NOMO-1 (cell line): Measurements from ENCODE around the gene TYW5.

Source experiments
- DNase-seq, 2 experiments: peaks; one replicate each; lab custom pipeline; 2025; ENCODE audit not compliant: unreplicated experiment in 2 of 2; lab: John Stamatoyannopoulos, UW

Gene TYW5

DNA sequence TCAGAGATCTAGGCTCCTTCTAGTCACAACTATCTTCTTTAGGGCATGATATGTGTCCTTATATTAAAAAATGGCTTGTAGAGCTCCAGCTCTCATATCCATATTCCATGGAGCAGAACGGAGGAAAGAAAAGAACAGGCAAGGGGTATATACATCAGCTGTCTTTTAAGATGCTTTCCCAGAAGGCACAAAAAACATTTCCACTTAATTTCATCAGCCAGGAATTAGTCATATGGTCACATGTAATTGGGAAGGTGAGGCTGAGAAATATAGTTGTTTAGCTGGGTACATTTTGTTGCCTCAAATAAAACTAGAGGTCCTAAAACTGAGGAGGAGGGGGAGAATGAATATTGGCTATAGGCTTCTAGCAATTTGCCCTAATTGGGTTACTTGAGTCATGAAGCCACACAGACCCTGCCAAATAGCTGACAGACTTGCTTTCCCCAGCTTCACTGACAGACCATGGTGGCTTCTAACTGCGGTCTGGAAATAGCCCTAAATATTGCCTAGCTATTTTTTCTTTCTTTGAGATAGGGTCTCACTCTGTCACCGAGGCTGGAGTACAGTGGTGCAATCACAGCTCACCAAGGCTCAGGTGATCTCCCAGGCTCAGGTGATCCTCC, 20.1 kb upstream of the TYW5 start:
- no peak for DNase-seq

- peak in 1 of 2 experiments; percentile 12 for DNase-seq
Observed at GRCh38 chr2:199973703-199974102, 18.4 kb upstream of the TYW5 start.

- no peak for DNase-seq
Observed at GRCh38 chr2:199972088-199972626, 16.9 kb upstream of the TYW5 start.

- DNase-seq = no peak
Observed at GRCh38 chr2:199968126-199968525, 12.8 kb upstream of the TYW5 start.

DNA sequence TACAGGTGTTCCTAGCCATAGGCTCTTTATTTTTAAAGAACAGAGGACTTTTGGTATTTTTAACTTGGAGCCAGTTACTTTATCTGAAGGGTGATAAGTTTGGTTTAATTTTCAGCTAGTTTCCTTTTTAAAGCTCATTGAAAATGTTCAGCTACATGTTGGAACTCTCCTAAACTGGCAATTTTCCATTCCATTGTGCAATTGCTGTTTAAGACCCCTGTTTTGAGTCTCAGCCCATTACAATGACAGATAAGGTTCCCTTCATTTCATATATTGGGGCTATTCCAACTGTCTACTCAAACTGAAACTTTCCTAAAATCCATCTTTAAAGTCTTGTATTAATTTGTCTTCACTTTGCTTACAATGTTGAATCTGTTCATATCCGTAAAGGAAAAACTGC, 11.7 kb upstream of the TYW5 start:
- DNase-seq = no peak

DNA sequence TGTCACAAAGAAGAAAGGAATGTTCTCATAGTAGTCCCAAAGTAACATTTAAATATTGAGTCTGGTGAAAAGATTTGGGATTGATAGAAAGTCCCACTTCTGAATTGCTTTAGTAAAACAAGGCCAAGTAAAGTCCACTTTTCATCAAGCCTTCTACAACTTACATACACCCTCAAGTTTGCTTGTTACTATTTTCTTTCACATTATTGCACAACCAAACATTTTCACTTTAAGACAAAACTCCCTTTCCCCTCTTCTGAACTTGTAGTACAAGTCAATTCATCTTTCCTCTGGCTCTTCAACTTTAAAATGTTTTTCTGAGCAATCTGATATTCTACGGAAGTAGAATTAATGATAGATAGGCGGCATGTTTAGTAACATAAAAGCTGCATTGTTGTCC, 11.1 kb upstream of the TYW5 start:
- DNase-seq = no peak

GRCh38 chr2:199962203-199962602, 6.9 kb upstream of the TYW5 start:
- no peak for DNase-seq

DNA sequence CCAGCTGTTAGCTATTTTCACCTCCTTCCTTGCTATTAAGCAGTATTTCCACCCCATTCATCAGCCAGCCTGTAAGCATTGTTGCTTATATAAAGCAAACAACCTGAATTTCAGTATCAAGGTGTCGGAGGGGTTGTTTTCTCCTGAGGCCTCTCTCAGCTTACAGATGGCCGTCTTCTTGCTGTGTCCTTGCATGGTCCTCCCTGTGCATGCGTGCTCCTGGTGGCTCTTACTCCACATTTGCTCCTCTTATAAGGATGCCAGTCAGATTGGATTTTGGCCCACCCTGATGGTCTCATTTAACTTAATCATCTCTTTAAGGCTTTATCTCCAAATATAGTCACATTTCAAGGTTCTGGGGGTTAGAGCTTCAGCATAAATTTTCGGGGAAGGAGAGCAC, 2.7 kb upstream of the TYW5 start:
- no peak for DNase-seq

GRCh38 chr2:199956062-199956380, 730 bp upstream of the TYW5 start:
- no peak for DNase-seq

DNA sequence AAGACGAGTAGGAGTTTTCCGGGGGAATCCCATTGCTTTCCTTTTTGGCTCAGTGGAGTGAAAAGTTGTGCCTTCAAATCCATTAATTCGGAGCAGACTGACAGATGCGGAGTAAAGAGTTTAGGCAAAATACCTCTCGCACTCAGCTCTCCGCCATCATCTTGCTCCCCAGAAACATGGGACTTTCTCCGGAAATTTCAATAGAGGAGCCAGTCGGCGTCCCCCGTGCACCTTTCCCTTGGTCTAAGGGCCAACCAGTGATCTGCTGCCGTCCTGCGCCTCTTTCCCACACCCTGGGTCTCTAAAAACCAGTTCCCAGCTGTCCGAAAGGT, 318 bp downstream of the TYW5 start:
- peak in 1 of 2 experiments; percentile 66 for DNase-seq

GRCh38 chr2:199951023-199951422, 4.3 kb downstream of the TYW5 start:
- no peak for DNase-seq

DNA sequence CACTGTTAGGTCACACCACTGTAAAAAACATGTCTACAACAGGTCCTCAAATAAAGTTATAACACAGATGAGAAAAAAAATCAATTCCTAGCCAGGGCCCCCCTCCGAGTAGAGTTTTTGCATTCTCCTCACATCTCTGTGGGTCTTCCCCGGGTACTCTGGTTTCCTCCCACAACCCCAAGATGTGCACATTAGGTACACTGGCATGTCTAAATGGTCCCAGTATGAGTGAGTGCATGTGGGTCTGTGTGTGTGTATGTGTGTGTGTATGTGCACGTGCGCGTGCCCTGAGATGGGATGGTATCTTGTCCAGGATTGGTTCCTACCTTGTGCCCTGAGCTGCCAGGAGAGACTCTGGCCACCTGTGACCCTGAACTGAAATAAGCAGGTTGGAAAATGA, 4.9 kb downstream of the TYW5 start:
- DNase-seq = no peak

- DNase-seq = no peak
Observed at GRCh38 chr2:199946836-199947235, 8.5 kb downstream of the TYW5 start.

GRCh38 chr2:199946196-199946595, 9.1 kb downstream of the TYW5 start:
- no peak for DNase-seq

DNA sequence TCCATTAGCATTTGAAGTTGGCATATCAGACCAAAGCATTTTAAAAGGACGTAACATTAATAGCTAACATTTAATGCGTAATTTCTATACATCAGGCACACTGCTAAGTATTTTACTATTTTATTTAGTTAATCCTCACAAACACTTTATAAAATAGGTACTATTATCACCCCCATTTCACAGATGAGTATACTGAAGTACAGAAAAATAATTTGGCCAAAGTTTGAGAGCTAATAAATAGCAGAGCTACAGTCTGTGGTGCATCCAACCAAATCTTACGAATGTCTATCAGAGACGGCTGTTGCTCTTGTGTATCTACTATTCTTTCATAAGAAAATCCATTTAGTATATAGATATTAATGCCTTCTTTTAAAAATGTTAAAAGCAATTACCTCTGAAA, 11.9 kb downstream of the TYW5 start:
- DNase-seq = no peak

DNA sequence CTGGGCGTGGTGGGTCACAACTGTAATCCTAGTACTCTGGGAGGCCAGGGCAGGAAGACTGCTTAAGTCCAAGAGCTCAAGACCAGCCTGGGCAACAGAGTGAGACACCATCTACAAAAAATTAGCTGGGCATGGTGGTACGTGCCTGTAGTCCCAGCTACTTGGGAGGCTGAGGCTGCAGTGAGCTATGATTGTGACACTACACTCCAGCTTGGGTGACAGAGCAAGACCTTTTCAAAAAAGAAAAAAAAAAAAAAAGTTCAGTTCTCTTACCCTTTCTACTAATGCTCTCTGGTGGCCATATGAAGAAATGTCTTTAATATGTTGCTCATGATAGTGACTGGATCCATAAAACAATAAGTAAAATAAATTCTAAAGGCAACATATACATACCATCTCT, 14.9 kb downstream of the TYW5 start:
- DNase-seq = peak; percentile 49 to 64

DNA sequence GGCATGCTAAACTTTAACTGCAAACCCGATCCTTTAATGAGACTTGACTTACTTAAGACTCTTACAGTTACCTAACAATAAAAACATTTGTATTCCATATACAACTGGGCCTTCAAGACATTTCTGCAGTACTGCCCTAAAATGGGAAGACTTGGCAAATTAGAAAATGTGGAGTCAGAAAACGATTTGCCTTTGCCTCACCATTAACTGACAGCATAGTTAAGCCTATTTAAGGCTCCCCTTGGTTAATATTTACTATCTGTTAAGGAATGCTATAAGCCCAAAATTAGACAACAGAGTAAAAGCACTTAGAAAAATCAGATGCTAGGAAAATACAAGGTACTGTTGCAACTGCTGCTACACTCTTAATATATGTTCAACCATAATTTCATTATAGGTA, 18.7 kb downstream of the TYW5 start:
- no peak for DNase-seq

DNA sequence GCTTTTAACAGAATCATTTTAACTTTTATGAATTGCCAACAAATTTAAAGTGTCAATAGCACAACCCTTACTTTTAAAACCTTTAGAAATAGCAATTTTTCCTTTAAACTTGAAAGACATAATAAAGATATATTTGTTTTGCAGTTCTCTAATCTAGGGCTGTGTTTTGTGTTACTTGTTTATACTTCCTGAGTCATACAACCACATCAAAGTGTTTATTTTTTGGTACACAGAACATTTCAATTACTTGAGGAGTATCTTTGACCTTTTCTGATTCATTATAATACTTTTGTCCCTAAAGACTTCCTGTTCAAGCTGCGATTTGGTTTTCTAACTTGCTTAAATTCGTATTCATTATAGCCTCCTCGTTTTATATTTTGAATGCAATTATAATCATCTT, 21.8 kb downstream of the TYW5 start:
- DNase-seq = no peak

DNA sequence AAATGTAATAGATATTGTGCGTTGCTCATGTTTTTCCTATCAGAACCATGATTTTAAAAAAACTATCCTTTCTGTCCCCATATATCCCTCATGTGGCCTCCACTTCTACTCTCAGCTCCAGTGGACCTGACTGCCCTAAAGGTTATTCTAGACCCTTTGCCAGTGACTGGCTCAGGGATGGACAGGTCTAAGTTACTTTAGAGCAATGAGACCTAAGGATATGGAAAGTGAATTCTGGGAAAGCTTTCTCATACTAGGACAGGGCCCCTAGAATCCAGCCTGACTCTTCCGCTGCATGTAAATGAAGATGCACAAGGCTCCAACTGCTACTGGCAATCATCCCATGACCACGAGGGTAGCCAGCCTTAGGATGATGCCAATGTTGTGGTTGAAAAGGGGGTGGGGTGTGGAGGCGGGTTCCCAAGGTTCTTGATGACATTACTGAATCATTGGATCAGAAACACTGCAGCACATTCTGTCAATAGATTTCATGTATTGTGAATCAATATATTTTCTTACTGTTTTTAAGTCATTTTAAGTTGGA, 22.9 kb downstream of the TYW5 start:
- DNase-seq = no peak

GRCh38 chr2:199929262-199929661, 26.0 kb downstream of the TYW5 start:
- DNase-seq = no peak

DNA sequence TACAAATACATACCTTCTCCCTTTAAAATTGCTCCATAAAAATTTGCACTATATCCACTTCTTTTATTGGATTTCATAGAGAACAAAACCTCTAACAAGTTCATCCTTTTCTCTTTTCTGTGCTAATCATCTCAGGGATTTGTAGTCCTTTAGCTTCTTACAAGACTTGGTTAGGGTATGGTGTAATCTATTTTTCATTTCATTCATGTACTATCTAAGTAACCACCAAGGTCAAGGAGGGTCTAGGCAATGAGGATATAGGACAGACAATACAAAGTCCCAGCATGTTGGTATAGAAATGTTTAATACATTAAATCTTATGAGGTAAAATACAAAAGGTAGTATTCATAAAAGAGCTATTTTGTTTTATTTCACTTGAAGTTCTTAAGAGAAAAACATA, 26.7 kb downstream of the TYW5 start:
- DNase-seq = no peak

- no peak for DNase-seq
Observed at GRCh38 chr2:199928226-199928625, 27.1 kb downstream of the TYW5 start.

DNA sequence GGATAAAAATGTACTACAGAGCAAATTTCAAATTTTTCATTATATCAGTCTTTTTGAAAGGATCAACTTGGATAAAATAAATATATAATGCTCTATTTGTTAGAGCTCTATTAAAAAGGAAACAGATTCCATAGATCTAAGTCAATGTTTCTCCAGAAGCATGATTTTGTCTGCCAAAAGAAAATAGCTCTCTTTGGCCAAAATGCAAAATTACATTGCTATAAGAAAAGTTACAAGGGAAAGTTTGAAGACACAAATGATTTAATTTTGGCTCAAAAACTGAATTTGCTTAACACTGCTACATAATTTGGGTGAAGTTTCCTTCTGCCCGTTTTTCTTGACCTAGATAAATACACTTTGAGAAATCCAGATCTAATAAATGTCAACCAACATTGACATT, 28.5 kb downstream of the TYW5 start:
- DNase-seq = no peak
